ENCODE data around the gene PID1. TPM values are rescaled to one million over a fixed set of nuclear protein-coding genes. Genes with fewer than 3 reads are reported as not detected.
A peak's percentile ranks its signal among the peaks of the same experiment; 100 is the strongest.

The PID1 gene
- total RNA-seq, 3 donors from 2014 or later: 13.5 to 60.3 (median 42.0) TPM

GRCh38 chr2:229025653-229026052 lies 245.4 kb downstream of the PID1 start:
- Histone ChIP-seq H3K4me1 (no peaks in the 10 kb centered on the region), H3K36me3 (no peaks in the 10 kb centered on the region), H3K9me3 (no peaks in the 10 kb centered on the region), H3K27ac (no peak overlapping the region), H3K4me3 (no peak overlapping the region), H3K27me3 (no peaks in the 10 kb centered on the region)
- TF ChIP-seq POLR2A (IDR thresholded peaks at IDR 0.05) (no peak), CTCF (IDR thresholded peaks at IDR 0.05) (no peak), POLR2AphosphoS5 (IDR thresholded peaks at IDR 0.05) (no peak)
- intact Hi-C loops (cut with DNase I; ENCODE audit: low total_unique reads): no loop called here
- no peak for DNase-seq (ENCODE audit: low spot score in 2 of 2)

GRCh38 chr2:229022652-229023051 lies 248.4 kb downstream of the PID1 start:
- no peak for DNase-seq (ENCODE audit: low spot score in 2 of 2)
- no peaks in the 10 kb centered on the region for H3K4me1 ChIP-seq
- no peaks in the 10 kb centered on the region for H3K27me3 ChIP-seq
- no peak overlapping the region for H3K4me3 ChIP-seq
- no peaks in the 10 kb centered on the region for H3K9me3 ChIP-seq
- H3K36me3 ChIP-seq: no peaks in the 10 kb centered on the region
- intact Hi-C loops (cut with DNase I; ENCODE audit: low total_unique reads): no loop called here
- H3K27ac ChIP-seq: no peak overlapping the region
- TF ChIP-seq CTCF (IDR thresholded peaks at IDR 0.05): no peak
- no peak for TF ChIP-seq POLR2A (IDR thresholded peaks at IDR 0.05)
- no peak for TF ChIP-seq POLR2AphosphoS5 (IDR thresholded peaks at IDR 0.05)

- TF ChIP-seq CTCF (IDR thresholded peaks at IDR 0.05) (no peak), POLR2AphosphoS5 (IDR thresholded peaks at IDR 0.05) (no peak), POLR2A (IDR thresholded peaks at IDR 0.05) (no peak)
- intact Hi-C loops (cut with DNase I; ENCODE audit: low total_unique reads): no loop called here
- H3K4me1 ChIP-seq: no peaks in the 10 kb centered on the region
Measured at GRCh38 chr2:229022071-229022470, 249.0 kb downstream of the PID1 start.

GRCh38 chr2:229009816-229010215 lies 261.3 kb downstream of the PID1 start:
- intact Hi-C loops (cut with DNase I; ENCODE audit: low total_unique reads): no loop called here
- no peak for DNase-seq (ENCODE audit: low spot score in 2 of 2)
- no peak for TF ChIP-seq POLR2AphosphoS5 (IDR thresholded peaks at IDR 0.05)
- TF ChIP-seq POLR2A (IDR thresholded peaks at IDR 0.05): no peak
- no peak for TF ChIP-seq CTCF (IDR thresholded peaks at IDR 0.05)
- Histone ChIP-seq H3K27me3 (no peaks in the 10 kb centered on the region), H3K27ac (peak overlapping the region in 1 of 2 donors; percentile 52), H3K9me3 (no peaks in the 10 kb centered on the region), H3K4me3 (no peak overlapping the region), H3K36me3 (no peaks in the 10 kb centered on the region), H3K4me1 (no peaks in the 10 kb centered on the region)

More at GRCh38 chr2:229022071-229022470, 249.0 kb downstream of the PID1 start:
- no peak overlapping the region for H3K4me3 ChIP-seq
- DNase-seq (ENCODE audit: low spot score in 2 of 2): no peak
- no peaks in the 10 kb centered on the region for H3K27me3 ChIP-seq
- no peaks in the 10 kb centered on the region for H3K9me3 ChIP-seq
- H3K36me3 ChIP-seq: no peaks in the 10 kb centered on the region
- no peak overlapping the region for H3K27ac ChIP-seq

GRCh38 chr2:229003256-229003655 lies 267.8 kb downstream of the PID1 start:
- intact Hi-C loops (cut with DNase I; ENCODE audit: low total_unique reads): no loop called here

More at GRCh38 chr2:229003256-229003655, 267.8 kb downstream of the PID1 start:
- DNase-seq (ENCODE audit: low spot score in 2 of 2): no peak
- Histone ChIP-seq H3K9me3 (peaks cover 12 to 21% of the 10 kb centered on the region in 2 donors), H3K27ac (no peak overlapping the region), H3K27me3 (no peaks in the 10 kb centered on the region), H3K4me3 (no peak overlapping the region), H3K4me1 (no peaks in the 10 kb centered on the region), H3K36me3 (no peaks in the 10 kb centered on the region)
- TF ChIP-seq POLR2A (IDR thresholded peaks at IDR 0.05) (no peak), CTCF (IDR thresholded peaks at IDR 0.05) (no peak), POLR2AphosphoS5 (IDR thresholded peaks at IDR 0.05) (no peak)
